K562 (cell line): ENCODE measurements around the gene CNOT6L. TPM values are rescaled to one million over a fixed set of nuclear protein-coding genes. Genes with fewer than 3 reads are reported as not detected.
A peak's percentile ranks its signal among the peaks of the same experiment; 100 is the strongest.

Experiments
- CBX8 ChIP-seq: fragments of 200-600 bp; sonication (generic); IDR thresholded peaks from 2 replicates; pipeline ENCODE4 v1.6.1; 2012; ENCODE audit warnings: borderline replicate concordance, mixed run types, low read depth, mild to moderate bottlenecking, moderate library complexity, mixed read lengths, low read length, control low read depth, inconsistent platforms; ENCODE audit not compliant: poor library complexity, severe bottlenecking; ENCODE audit errors: extremely low read depth
- SIN3B ChIP-seq: fragments of 450-650 bp; IDR thresholded peaks from 2 replicates; pipeline ENCODE4 v1.6.1; 2017; ENCODE audit warnings: low read depth, mild to moderate bottlenecking, moderate library complexity
- ZFX ChIP-seq: sonication (generic); formaldehyde crosslinking; IDR thresholded peaks from 2 replicates; pipeline ENCODE4 v1.8.0; 2022; ENCODE audit warnings: mild to moderate bottlenecking, missing genetic modification reagents, moderate library complexity
- ZNF165 ChIP-seq: fragments of 250-450 bp; sonication (Bioruptor Pico); IDR thresholded peaks from 2 replicates; pipeline ENCODE4 v1.4.0; 2020; ENCODE audit warnings: borderline replicate concordance
- polyA plus RNA-seq, 8 experiments: library from polyadenylated mRNA; depleted of rRNA in 4 of 8; stranded (reverse) in 5 of 8; unstranded in 3 of 8; fragments of >200 nt; fragmentation: Nextera tagmentation in 2 of 8; fragmentation: Illumina TruSeq in 1 of 8; extraction: Ambion mirVana in 2 of 8; extraction: Trizol in 1 of 8; gene quantifications; 2 replicates each; pipeline versions ENCODE4 v1.2.1 to v1.2.3, GENCODE V29; 2011 to 2014; ENCODE audit warnings: inconsistent platforms in 1 of 8, missing spikeins in 1 of 8
- total RNA-seq, 7 experiments: library from RNA; depleted of rRNA in 6 of 7; stranded (reverse); fragments of >200 nt in 6 of 7; fragmentation: Illumina TruSeq in 2 of 7; extraction: Trizol in 2 of 7; gene quantifications; 2 replicates each; pipeline versions ENCODE4 v1.2.1 to v1.2.3, GENCODE V29; 2011 to 2021; ENCODE audit warnings: low replicate concordance in 1 of 7
- TF ChIP-seq, protein P1 (sequence below): fragments of 200-600 bp; sonication (generic); IDR thresholded peaks from one replicate; pipeline ENCODE4 v1.6.1; 2012; ENCODE audit warnings: mild to moderate bottlenecking, low read depth, low read length, inconsistent platforms
- TF ChIP-seq, protein P2 (sequence below), 2 experiments: IDR thresholded peaks; 2 replicates each; pipeline ENCODE4 v1.6.1; 2012; ENCODE audit warnings: improper control_type of control experiment in 2 of 2, low read depth in 2 of 2, low read length in 2 of 2, borderline replicate concordance in 1 of 2
- TF ChIP-seq, protein P3 (sequence below): sonication (generic); formaldehyde crosslinking; IDR thresholded peaks from 2 replicates; pipeline ENCODE4 v1.8.0; 2022; ENCODE audit warnings: mild to moderate bottlenecking, missing genetic modification reagents

The CNOT6L gene
- total and polyA plus RNA-seq, 9 of the 15 experiments (the other 6 are each of a cell fraction or from before 2014, with no cell fraction given): 3.7 to 27.9 (median 6.5) TPM

DNA sequence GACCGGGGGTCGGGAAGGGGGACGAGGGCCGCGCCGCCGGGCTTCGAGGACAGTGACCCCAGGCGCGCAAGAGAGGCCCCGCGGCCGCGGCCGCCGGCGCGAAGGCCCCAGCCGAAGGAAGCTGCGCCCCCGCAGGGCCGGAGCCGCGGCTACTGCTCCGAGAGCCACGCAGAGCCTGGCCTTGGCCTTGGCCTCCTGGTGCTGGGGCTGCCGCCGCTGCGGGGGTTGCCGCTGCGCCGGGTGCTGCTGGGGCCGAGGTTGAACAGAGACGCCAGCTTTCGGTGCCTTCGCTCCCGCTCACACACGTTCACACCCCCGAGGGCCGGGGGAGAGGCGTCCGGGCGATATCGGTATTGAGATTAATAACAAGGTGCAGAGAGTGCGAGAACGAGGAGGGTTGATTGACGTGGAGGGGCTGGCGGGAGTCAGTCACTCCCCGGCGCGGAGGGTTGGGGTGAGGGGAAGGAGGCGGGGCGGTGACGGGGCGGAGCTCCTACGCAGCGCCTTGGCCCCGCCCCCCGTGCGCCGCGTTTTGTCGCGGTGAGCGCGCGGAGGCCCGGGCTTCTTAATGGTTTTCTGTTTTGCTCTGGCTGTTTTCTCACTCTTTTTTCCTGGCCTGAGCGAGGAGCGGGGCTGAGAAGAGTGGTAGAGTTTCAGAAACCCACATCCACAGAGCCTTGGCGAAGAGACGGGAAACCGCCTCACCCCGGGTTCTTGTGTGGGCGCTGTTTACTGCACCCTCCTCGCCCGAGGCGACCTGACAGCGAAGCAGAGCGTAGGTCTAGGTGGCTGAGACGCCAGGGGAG lies 878 bp upstream of the CNOT6L start (continued):
- TF ChIP-seq, protein P1, sequence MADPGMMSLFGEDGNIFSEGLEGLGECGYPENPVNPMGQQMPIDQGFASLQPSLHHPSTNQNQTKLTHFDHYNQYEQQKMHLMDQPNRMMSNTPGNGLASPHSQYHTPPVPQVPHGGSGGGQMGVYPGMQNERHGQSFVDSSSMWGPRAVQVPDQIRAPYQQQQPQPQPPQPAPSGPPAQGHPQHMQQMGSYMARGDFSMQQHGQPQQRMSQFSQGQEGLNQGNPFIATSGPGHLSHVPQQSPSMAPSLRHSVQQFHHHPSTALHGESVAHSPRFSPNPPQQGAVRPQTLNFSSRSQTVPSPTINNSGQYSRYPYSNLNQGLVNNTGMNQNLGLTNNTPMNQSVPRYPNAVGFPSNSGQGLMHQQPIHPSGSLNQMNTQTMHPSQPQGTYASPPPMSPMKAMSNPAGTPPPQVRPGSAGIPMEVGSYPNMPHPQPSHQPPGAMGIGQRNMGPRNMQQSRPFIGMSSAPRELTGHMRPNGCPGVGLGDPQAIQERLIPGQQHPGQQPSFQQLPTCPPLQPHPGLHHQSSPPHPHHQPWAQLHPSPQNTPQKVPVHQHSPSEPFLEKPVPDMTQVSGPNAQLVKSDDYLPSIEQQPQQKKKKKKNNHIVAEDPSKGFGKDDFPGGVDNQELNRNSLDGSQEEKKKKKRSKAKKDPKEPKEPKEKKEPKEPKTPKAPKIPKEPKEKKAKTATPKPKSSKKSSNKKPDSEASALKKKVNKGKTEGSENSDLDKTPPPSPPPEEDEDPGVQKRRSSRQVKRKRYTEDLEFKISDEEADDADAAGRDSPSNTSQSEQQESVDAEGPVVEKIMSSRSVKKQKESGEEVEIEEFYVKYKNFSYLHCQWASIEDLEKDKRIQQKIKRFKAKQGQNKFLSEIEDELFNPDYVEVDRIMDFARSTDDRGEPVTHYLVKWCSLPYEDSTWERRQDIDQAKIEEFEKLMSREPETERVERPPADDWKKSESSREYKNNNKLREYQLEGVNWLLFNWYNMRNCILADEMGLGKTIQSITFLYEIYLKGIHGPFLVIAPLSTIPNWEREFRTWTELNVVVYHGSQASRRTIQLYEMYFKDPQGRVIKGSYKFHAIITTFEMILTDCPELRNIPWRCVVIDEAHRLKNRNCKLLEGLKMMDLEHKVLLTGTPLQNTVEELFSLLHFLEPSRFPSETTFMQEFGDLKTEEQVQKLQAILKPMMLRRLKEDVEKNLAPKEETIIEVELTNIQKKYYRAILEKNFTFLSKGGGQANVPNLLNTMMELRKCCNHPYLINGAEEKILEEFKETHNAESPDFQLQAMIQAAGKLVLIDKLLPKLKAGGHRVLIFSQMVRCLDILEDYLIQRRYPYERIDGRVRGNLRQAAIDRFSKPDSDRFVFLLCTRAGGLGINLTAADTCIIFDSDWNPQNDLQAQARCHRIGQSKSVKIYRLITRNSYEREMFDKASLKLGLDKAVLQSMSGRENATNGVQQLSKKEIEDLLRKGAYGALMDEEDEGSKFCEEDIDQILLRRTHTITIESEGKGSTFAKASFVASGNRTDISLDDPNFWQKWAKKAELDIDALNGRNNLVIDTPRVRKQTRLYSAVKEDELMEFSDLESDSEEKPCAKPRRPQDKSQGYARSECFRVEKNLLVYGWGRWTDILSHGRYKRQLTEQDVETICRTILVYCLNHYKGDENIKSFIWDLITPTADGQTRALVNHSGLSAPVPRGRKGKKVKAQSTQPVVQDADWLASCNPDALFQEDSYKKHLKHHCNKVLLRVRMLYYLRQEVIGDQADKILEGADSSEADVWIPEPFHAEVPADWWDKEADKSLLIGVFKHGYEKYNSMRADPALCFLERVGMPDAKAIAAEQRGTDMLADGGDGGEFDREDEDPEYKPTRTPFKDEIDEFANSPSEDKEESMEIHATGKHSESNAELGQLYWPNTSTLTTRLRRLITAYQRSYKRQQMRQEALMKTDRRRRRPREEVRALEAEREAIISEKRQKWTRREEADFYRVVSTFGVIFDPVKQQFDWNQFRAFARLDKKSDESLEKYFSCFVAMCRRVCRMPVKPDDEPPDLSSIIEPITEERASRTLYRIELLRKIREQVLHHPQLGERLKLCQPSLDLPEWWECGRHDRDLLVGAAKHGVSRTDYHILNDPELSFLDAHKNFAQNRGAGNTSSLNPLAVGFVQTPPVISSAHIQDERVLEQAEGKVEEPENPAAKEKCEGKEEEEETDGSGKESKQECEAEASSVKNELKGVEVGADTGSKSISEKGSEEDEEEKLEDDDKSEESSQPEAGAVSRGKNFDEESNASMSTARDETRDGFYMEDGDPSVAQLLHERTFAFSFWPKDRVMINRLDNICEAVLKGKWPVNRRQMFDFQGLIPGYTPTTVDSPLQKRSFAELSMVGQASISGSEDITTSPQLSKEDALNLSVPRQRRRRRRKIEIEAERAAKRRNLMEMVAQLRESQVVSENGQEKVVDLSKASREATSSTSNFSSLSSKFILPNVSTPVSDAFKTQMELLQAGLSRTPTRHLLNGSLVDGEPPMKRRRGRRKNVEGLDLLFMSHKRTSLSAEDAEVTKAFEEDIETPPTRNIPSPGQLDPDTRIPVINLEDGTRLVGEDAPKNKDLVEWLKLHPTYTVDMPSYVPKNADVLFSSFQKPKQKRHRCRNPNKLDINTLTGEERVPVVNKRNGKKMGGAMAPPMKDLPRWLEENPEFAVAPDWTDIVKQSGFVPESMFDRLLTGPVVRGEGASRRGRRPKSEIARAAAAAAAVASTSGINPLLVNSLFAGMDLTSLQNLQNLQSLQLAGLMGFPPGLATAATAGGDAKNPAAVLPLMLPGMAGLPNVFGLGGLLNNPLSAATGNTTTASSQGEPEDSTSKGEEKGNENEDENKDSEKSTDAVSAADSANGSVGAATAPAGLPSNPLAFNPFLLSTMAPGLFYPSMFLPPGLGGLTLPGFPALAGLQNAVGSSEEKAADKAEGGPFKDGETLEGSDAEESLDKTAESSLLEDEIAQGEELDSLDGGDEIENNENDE: no peak
- TF ChIP-seq SIN3B: peak; percentile 39; the same call in 1 of the 2 replicates
- no peak for TF ChIP-seq CBX8
- TF ChIP-seq, protein P2, sequence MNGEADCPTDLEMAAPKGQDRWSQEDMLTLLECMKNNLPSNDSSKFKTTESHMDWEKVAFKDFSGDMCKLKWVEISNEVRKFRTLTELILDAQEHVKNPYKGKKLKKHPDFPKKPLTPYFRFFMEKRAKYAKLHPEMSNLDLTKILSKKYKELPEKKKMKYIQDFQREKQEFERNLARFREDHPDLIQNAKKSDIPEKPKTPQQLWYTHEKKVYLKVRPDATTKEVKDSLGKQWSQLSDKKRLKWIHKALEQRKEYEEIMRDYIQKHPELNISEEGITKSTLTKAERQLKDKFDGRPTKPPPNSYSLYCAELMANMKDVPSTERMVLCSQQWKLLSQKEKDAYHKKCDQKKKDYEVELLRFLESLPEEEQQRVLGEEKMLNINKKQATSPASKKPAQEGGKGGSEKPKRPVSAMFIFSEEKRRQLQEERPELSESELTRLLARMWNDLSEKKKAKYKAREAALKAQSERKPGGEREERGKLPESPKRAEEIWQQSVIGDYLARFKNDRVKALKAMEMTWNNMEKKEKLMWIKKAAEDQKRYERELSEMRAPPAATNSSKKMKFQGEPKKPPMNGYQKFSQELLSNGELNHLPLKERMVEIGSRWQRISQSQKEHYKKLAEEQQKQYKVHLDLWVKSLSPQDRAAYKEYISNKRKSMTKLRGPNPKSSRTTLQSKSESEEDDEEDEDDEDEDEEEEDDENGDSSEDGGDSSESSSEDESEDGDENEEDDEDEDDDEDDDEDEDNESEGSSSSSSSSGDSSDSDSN (IDR thresholded peaks at IDR 0.05; ENCODE audit: borderline replicate concordance in 1 of 2, low read depth in 2 of 2, low read length in 2 of 2): peak; percentile 93 to 96
- no peak for TF ChIP-seq ZNF165 (CRISPR knock-in tag)
- TF ChIP-seq, protein P3, sequence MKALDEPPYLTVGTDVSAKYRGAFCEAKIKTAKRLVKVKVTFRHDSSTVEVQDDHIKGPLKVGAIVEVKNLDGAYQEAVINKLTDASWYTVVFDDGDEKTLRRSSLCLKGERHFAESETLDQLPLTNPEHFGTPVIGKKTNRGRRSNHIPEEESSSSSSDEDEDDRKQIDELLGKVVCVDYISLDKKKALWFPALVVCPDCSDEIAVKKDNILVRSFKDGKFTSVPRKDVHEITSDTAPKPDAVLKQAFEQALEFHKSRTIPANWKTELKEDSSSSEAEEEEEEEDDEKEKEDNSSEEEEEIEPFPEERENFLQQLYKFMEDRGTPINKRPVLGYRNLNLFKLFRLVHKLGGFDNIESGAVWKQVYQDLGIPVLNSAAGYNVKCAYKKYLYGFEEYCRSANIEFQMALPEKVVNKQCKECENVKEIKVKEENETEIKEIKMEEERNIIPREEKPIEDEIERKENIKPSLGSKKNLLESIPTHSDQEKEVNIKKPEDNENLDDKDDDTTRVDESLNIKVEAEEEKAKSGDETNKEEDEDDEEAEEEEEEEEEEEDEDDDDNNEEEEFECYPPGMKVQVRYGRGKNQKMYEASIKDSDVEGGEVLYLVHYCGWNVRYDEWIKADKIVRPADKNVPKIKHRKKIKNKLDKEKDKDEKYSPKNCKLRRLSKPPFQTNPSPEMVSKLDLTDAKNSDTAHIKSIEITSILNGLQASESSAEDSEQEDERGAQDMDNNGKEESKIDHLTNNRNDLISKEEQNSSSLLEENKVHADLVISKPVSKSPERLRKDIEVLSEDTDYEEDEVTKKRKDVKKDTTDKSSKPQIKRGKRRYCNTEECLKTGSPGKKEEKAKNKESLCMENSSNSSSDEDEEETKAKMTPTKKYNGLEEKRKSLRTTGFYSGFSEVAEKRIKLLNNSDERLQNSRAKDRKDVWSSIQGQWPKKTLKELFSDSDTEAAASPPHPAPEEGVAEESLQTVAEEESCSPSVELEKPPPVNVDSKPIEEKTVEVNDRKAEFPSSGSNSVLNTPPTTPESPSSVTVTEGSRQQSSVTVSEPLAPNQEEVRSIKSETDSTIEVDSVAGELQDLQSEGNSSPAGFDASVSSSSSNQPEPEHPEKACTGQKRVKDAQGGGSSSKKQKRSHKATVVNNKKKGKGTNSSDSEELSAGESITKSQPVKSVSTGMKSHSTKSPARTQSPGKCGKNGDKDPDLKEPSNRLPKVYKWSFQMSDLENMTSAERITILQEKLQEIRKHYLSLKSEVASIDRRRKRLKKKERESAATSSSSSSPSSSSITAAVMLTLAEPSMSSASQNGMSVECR (CRISPR knock-in tag): peak; percentile 32
- peak; percentile 91 for TF ChIP-seq ZFX
